HCEC 1CT (cell line): ENCODE measurements around the gene TNFAIP8L2.
"Not testable (repeated sequence)": the region's sequence is repeated elsewhere in the genome, so short reads cannot be mapped to it uniquely, and the experiment has no call there.

ENCODE experiments used
- DNase-seq: peaks from one replicate; pipeline ENCODE4 v3.0.0-alpha.2; 2017

Gene TNFAIP8L2

DNA sequence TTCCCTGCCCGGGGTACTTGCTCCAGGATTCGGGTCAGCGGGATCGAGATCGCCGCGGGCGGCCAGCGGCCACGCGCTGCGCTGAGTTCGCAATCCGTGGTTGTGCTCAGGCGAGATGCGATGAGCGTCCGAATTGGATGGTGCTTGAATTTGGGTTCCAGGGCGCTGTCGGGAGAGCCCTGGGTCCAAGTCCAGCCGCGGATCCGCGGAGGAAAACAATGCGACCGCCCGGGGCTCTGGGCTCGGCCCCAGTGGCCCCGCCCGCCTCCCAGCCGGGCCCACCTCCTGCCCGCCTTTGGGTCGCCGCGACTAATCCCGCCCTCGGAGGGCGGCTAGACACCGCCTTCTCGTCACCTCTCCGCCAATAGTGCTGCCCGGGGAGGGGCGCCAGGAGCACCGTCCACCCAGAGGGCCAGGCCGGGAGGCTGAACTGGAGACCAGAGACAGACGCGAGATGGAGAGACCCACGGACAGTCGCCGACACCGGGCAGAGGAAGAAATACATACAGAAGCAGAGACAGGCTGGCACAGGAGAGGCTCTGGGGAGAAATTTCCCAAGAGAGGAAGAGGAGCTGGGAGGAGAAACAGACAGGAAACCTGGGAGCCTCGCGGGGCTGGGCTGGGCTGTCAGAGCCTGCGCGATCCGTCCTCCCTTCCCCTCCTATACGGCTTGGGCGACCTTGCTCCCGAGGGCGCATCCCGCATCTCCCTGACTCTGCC lies 9.9 kb upstream of the TNFAIP8L2 start, which contains the start of gene SEMA6C:
Gene SEMA6C (minus strand): TSS at position 220 of the 720 bp plus-strand sequence. CDS start 4,010 bp downstream, outside the sequence.
- peak; percentile 90 for DNase-seq

DNA sequence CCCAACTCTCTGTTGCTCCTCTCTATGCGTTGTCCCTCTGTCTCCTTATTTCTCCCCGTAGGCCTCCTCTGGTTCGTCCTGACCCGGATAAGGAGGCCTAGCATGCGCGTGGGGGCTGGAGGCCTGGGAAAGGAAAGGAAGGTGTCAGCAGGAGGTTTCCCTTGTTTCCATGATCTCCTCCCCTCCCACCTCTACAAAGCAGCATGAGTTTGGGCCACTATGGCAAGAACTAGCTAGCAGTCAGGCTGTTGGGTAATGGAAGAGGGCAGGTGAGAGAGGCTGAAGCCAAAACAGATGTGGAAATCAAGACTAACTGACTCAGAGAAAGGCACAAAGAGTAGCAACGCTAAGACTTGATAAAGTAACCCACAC lies 9.3 kb upstream of the TNFAIP8L2 start:
- DNase-seq = no peak

DNA sequence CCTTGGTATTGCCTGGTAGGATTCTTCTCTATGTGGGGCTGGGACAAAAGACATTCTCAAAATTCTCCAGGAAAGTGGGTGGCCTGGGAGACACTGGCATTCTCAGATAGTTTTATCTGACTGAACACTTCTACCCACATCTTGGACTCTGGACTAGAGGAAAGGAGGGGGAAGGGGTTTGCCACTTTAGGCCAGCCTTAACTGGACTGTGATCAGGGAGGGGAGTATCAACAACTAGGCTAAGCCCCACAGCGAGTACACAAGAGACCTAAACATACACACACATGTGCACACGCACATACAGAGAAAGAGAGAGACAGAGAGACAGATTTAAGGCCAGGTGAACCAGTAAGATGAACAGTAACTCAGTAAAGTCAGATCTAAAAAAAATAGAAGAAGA lies 8.8 kb upstream of the TNFAIP8L2 start:
- no peak for DNase-seq

DNA sequence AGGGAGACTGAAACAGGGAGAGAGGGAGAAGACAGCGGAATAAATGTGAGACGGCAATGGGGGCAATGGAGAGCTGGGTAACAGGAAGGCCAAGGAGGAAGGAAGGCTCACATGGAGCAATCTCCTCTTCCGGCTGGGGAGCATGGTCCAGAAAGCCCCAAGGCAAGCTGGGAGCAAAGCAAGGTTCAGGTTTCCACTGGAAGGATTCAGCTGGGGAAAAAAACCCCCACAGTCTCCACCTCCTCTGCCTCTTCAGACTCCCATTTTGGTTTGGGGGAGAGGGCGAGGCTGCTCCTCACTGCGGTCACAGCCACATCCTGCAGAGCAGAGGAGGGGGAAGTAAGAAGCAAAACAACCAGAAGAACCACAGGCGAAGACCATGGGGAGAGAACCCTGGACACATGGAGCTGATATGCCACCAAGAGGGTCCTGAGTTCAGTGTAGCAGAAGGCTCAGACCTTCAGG lies 650 bp downstream of the TNFAIP8L2 start:
- no peak for DNase-seq

DNA sequence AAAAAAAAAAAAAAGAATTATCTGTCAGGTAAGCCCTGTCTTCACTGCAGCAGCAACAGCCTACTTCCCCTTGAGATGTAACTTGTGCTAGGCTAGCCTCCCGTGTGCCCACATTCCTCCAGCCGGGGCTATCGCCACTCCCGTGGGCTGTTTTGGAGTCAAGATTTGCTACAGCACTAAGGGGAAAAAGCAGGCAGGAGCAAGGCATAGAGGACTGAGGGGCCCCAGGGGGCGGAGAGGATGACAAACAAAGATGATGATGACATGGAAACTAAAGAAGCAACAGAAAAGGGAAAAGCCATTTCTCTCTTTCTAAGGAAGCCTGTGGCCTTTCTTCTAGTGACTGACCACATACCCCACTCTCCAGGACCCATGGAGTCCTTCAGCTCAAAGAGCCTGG lies 1.9 kb downstream of the TNFAIP8L2 start:
- no peak for DNase-seq

DNA sequence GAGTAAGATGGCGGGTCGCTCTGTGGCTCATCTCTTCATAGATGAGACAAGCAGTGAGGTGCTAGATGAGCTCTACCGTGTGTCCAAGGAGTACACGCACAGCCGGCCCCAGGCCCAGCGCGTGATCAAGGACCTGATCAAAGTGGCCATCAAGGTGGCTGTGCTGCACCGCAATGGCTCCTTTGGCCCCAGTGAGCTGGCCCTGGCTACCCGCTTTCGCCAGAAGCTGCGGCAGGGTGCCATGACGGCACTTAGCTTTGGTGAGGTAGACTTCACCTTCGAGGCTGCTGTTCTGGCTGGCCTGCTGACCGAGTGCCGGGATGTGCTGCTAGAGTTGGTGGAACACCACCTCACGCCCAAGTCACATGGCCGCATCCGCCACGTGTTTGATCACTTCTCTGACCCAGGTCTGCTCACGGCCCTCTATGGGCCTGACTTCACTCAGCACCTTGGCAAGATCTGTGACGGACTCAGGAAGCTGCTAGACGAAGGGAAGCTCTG lies 2.4 kb downstream of the TNFAIP8L2 start:
- DNase-seq = no peak

DNA sequence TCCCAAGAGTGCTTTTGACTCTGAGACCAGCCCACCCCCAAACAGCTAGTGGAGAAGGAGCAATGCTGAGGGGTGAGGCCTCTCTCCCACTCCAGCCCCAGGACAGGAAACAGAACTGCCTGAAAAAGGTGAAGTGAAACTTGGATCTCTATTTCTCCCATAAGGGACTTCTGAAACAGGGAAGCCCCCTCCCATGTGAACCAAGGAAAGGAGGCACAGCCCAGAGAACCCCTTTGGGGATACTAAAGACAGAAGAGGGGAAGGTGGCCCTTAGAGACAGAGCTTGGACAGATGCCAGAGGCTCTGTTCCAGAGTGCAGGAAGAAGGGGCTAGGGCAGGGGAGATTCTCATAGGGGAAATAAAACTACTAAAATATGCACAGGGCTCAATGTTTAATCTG lies 2.9 kb downstream of the TNFAIP8L2 start:
- DNase-seq = no peak

DNA sequence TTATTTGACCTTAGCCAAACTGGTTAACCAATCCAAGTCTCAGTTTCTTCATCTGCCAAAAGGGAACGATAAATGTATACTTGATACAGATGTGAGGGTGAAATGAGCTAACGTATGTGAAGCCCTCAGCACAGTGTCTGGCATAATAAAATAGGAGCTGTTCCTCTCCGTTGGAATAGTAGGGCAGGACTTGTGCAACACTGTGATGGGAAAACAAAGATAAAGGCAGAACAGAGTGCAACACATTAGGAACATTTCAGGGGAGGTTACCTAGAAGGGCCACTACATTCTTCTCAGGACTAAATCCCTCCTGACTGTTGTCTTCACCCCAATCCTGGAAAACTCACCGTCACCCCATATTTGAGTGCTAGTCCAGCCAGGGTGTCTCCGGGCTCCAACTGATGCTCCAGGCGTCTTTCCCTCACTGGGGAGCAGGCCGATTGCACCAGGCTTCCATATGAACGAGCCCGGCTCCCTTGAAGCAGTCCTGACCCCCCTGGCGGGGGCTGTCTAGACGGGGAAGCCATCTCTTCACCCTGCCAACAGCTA lies 8.4 kb downstream of the TNFAIP8L2 start:
- DNase-seq = no peak

DNA sequence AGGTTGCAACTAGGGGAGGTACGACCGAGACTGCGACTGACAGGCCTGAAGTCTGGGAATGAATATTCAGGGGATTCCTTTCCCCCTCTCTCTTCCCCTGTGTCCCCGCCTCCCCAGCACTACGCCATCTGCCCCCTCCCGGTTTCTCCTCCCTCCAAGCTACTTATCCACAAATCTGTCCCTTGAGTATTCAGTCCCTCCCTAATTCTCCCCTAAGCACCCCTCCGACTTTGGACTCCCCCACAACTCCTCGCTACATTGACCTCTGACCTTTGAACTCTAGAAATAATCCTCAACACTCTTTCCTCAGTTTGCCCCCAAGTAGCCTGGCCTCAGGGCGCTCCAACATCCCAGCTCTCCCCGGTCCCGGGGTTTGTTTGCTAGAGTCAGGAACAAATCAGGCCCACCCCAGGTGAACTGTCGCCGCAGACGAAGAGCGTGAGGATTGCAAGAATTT lies 8.9 kb downstream of the TNFAIP8L2 start:
- DNase-seq = peak; percentile 18

DNA sequence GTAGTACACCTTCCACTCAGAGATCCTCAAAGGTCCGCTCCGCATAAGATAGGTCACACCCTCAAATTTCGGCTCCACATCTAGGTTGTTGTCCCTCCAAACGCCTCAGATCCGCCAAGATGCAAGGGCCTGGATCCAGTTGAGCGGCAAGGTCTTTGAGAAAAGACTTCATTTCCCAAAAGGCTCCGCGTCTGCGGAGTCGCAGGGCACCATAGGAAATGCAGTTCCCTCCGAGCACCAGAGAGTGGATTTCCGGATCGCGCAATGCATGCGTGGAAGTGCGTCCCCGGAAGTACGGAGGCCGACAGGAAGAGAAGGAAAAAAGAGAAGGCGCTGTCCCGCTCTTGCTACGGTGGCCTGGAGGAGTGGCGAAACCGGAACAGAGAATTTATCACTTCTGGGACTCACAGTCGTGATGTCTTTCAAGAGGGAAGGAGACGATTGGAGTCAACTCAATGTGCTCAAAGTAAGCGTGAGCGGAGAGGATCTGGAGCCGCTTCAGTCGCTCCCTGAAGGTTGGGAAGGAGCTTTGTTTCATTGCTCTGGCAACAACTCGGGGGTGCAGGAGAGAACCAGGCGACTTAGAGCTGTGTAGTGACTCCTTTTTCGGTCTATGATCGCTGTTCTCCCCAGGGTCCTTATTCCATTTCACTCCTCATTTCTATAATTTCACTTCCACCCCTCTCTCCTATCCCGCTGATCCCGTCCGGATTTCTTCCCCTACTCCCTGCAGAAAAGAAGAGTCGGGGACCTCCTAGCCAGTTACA lies 9.5 kb downstream of the TNFAIP8L2 start, which contains the start of the genes LYSMD1 and SCNM1:
Gene LYSMD1 (minus strand): TSS at position 165 of the 767 bp plus-strand sequence. CDS start 644 bp downstream, outside the sequence.
Gene SCNM1 (plus strand): TSS at position 407 of the 767 bp plus-strand sequence. CDS start 9 bp downstream, at position 416.
- DNase-seq = peak; percentile 99

DNA sequence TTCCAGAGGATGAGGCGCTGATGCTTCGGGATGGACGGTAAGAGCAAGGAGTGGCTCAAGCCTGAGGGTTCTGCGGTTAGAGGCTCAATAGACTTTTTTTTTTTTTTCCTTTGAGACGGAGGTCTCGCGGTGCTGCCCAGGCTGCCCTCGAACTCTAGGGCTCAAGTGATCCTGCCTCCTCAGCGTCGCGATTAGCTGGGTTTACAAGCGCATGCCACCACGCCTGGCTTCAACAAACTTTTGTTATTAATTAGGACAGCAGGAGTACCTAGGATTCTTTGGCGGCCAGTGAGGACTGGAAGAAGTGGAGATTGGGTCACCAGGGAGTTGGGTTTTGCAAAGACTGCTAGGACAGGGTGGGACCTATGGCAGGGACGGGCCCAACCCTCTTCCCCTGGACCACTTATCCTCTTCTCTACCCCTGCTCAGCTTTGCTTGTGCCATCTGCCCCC lies 10.1 kb downstream of the TNFAIP8L2 start:
- peak; percentile 59 for DNase-seq

DNA sequence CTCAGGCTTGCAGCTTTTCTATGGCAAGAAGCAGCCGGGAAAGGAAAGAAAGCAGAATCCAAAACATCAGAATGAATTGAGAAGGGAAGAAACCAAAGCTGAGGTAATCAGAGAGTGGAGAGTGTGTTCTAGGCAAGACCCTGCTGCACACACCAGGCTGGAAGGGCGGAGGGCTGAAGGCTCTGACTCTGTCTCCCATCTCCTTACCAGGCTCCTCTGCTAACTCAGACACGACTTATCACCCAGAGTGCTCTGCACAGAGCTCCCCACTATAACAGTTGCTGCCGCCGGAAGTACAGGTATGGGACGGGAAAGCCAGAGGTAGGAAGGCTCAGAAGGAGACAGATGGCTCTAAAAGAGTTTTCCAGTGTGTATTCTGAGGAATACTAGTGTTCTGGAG lies 10.7 kb downstream of the TNFAIP8L2 start:
- DNase-seq = no peak

DNA sequence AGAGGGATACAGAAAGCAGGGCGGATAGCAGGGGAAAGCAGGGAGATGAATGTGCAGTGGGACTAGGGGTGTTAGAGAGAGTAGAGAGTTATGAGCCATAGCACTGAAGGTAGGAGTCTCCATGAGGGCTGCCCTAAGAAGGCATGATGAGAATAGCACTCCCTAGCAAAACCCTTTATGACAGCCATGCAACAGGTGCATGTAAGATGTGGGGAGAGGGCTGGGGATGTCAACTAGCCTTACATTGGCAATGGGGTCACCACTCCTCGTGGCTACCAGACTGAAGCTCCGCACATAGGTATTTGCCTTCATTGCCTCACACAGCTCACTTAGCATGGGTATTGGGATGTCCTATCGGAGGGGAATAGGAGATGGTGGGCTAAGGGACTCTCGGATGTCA lies 14.7 kb downstream of the TNFAIP8L2 start:
- DNase-seq = no peak

DNA sequence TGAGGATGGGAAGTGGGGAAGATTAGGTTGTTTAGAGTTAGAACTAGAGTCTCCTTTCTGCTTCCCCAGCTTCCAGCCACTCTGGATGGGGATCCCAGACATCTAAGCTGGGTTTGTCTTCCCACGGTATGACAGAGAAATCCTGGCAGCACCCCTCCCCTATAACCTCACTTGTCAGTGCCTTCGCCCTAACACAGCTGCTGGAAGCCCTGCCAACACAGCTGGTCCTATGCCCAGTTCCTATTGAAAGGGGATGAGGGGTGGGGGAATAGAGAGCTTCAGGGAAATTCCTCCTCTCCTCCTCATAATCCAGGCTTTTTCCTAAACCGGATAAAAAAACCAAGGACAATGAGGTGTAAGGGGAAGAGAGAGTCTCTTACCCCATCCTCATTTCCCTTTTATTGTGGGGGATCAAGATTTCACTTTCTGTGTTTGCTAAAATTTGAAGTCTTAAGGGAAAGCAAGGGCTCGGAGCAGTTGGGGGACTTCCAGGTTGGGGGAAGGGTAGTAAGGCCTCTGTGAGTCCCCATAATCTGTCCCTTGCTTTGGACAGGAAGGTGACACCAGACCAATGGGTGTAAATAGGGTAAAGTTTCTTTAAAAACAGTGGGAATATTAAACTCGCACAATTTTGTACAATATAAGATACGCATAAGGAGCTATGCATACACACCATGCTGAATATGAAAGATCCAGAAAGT lies 18.7 kb downstream of the TNFAIP8L2 start:
- no peak for DNase-seq

DNA sequence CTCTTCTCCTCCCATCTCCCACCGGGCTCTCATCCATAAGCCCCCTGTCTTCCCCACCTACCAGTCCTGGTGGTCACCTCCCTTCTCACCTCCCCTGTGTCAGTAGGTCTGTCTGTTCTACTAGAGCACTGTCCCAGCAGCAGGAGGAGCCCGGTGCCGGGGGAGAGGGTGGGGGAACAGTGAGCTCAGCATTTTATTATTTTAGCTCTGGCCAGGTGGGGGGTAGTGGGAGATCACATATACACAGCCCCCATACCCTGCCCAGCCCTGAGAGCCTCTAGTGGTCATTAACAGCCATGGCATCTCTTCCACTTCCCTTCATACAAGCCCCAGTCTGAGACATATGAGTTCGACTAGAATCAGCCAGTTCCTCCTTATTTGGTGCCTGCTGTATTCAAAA lies 19.4 kb downstream of the TNFAIP8L2 start, which contains the start of gene TMOD4:
Gene TMOD4 (minus strand): TSS at position 119 of the 400 bp plus-strand sequence. CDS start 1,106 bp downstream, outside the sequence.
- DNase-seq = peak; percentile 21

DNA sequence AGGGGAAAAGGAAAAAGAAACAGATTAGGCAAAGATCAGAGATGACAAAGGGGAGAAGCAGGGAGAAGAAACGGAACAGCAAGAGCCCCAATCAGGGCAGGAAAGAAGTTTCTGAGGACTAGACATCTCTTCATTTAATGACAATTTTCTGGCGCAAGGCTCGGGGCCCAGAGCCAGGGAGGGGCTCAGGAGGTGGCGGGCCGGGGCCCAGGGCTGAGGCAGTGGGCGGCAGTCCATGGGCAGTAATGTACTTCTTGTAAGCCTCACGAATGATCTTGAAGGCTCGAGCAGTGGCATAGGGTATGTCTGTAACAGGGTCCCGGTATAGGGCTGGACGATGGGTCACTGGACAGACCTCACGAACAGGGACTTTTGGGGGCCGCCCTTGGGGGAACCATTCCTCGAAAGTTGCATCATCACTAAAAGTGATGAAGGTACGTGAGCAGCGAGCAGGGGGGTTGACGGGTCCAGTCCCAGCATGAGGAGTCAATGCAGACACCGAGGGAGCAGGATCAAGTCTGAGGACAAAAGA lies 20.1 kb downstream of the TNFAIP8L2 start:
- no peak for DNase-seq

DNA sequence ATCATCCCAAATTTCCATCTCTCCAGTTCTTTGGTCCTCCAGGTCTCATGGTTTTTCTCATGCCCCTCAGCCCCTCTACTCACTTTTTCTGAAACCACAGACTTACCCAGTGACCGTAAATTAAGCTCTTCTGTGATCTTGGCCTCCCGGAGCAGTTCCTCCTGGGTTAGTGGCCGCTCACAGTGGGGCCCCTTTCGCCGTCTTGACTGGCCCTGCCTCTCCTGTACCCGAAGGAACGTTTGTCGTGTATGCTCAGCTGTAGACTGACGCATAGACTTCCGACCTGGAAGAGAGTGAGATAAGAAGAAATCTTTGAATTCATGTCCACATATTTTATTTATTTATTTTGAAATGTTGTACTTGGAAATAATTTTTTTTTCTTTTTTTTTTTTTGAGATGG lies 27.8 kb downstream of the TNFAIP8L2 start:
- DNase-seq = no peak

DNA sequence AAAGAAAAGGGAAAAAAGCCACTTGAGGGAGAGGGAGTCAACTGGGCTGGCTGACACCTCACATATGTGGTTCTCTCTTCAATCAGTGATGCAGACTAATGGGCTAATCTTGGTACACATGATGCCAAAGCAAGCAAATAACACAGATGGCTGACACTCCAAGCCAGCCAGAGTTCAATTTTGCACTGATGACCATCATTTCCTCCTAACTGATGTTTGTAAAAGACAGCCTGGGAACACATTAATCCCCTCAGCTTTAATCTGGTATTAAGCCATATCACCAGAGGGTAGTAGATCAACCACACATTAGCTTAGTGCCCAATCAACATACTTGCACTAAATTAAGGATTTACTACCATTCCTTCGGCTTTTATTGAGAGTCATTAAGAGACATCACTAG lies 30.8 kb downstream of the TNFAIP8L2 start:
- no peak for DNase-seq

DNA sequence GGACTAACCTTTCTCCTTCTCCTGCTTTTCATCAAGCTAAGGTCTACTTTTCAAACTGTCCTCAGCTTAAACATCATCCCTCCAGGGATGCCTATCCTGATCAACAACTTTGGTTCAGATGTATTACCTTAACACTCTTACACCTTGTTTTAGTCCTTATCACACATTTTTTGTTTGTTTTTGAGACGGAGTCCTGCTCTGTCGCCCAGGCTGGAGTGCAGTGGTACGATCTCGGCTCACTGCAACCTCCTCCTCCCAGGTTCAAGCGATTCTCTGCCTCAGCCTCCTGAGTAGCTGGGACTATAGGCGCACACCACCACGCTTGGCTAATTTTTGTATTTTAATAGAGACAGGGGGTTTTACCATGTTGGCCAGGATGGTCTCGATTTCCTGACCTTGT lies 32.2 kb downstream of the TNFAIP8L2 start:
- not testable (repeated sequence) for DNase-seq

DNA sequence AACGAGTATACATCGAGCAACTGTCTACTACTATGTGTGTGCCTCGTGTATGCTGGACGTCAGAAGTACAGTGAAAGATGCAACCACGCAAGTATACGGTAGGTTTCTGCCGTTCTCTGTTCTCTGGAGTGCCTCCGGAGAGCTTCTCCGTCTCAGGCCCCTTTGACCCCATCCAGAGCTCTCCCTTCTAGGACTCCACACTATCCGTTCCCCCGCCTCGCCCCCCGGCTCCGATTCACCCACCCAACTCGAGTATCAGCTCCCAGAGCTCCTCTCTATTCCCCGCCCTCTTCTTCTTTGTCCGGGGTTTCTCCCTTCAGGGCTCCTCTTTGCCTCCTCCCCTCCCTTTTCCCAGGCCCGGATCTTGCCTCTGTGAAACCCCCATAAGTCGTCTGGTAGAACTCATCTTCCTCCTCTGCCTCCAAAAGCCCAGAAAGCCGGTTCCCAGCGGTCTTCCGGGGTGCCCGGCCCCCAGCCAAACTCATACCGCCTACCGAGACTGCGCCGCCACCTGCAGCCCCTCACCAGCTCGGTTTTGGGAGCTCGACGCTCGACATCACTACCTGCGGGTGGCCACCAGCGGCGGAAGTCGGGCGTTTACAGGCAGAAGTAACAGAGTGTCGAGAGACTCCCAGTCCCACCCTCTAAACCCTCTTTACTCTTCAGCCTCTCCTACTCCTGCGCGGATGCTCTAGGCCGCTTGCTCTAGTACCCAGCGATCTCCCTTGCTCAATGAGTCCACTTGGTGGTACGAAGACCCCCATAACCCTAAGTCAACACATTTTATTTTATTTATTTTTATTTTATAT lies 33.4 kb downstream of the TNFAIP8L2 start, which contains the start of gene VPS72:
Gene VPS72 (minus strand): TSS at position 561 of the 809 bp plus-strand sequence. CDS start 76 bp downstream, at position 485.
- DNase-seq = peak; percentile 88

DNA sequence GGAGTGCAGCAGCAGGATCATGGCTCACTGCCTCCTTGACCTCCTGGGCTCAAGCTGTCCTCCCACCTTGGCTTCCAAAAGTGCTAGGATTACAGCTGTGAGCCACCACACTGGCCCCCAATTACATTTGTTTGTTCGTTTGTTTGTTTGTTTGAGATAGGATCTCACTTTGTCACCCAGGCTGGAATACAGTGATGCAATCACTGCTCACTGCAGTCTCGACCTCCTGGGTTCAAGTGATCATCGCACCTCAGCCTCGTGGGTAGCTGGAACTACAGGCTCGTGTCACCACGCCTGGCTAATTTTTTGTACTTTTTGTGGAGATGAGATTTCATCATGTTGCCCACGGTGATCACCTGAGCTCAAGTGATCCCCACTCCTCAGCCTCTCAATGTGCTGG lies 35.6 kb downstream of the TNFAIP8L2 start:
- no peak for DNase-seq
